ENCODE results near the gene TEX261.

TEX261 gene

DNA sequence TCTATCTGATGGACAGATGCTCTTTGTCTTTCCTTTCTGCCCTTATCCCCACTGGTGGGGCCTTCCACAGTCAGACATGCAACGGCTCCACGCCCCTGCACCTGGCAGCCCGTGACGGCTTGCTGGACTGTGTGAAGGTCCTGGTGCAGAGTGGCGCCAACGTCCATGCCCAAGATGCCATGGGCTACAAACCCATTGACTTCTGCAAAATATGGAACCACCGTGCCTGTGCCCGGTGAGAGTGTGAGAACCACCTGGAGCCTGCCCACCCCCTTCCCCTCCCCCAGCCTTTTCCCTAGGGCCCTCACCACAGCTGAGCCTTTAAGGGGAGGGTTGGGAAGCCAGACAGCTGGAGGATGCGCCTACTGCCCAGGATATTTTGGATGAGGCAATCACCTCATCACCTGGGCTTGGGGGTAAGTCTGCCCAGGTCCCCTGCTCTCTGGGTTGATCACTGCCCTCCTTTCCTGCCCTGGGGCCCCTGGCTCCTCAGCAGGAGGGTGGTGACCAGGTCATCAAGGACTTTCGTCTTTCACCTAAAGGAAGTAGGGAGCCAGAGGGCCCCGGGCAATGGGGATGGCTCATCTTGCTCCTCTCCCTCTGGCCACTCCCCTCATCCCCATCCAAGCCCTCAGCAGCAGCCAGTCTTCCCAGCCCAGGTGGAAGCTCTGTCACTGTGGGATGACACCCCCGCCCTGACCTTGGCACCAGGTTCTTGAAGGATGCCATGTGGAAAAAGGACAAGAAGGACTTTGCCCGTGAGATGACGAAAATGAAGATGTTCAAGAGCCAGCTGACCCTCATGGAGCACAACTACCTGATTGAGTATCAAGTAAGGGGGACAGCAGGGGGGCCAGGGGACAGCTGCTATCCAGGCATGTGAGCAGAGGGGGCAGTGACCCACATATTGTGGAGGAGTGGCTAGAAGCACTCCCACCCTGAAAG, 12.5 kb downstream of the TEX261 start:
- DNase-seq (ENCODE audit: low read depth in 2 of 2) = no peak

GRCh38 chr2:70981421-70981820, 13.3 kb downstream of the TEX261 start:
- no peak for DNase-seq (ENCODE audit: low read depth in 2 of 2)

- no peak for DNase-seq (ENCODE audit: low read depth in 2 of 2)
These were observed 15.0 kb downstream of the TEX261 start for GRCh38 chr2:70979626-70980025.

DNA sequence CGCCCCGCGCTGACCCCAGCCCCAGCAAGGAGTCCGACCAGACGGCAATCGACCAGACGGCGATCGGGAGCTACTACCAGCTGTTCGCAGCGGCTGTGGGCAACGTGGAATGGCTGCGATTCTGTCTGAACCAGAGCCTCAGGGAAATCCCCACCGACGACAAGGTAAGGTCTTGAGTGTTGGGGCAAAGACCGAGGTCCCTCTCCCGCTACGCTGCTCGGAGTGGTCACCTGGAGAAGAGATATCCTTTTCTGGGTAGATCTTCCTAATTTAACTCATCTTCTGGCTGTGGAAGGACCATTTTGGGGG, 15.5 kb downstream of the TEX261 start:
- no peak for DNase-seq (ENCODE audit: low read depth in 2 of 2)

- DNase-seq (ENCODE audit: low read depth in 2 of 2) = no peak
These were observed 16.1 kb downstream of the TEX261 start, which contains the start of gene ANKRD53 for GRCh38 chr2:70978341-70979179. TSS of gene ANKRD53 (plus strand) at chr2:70978630. CDS start at chr2:70978646, 16 bp downstream.

- DNase-seq (ENCODE audit: low read depth in 2 of 2) = no peak
These were observed 17.0 kb downstream of the TEX261 start for GRCh38 chr2:70977605-70978205.

DNA sequence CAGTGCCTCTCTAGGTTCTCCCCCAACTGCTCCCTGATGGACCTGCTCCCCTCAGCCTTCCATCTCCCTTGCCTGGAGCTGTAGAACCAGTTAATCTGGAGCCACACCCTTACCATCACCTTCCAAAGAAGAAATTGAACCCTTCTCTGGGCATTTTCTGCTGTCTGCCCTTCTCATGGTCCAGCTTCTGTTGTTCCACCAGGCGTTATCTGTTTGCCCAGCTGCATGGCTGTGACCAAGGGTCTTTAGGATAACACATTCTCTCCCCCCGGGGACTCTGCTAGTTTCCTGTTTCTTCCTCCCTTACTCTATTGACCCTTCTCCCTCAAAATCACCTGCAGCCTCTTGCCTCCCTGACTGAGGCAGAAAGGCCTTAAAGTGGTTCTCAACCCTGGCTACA, 19.4 kb downstream of the TEX261 start:
- no peak for DNase-seq (ENCODE audit: low read depth in 2 of 2)

DNA sequence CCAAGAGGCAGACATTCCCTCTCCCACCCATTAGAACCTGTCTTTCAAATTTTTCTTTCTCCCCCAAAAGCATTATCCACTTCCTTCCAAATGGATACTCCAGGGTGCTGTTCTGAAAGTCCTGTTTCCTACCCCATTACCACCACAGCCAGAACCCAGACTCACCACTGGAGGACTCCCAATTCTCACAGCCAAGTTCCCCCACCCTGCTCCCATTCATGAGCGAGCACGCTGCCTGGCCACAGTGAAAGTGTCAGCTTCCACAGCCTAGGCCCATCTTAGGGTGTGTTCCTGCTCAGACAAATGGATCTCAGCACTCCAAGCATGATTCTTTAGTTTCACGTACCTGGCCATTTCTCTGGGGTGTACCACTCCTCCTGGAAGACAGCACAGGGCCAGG, 20.1 kb downstream of the TEX261 start:
- DNase-seq (ENCODE audit: low read depth in 2 of 2) = no peak

- DNase-seq (ENCODE audit: low read depth in 2 of 2) = no peak
These were observed 27.5 kb downstream of the TEX261 start for GRCh38 chr2:70967189-70967588.

- DNase-seq (ENCODE audit: low read depth in 2 of 2) = no peak
These were observed 28.0 kb downstream of the TEX261 start for GRCh38 chr2:70966681-70967080.

DNA sequence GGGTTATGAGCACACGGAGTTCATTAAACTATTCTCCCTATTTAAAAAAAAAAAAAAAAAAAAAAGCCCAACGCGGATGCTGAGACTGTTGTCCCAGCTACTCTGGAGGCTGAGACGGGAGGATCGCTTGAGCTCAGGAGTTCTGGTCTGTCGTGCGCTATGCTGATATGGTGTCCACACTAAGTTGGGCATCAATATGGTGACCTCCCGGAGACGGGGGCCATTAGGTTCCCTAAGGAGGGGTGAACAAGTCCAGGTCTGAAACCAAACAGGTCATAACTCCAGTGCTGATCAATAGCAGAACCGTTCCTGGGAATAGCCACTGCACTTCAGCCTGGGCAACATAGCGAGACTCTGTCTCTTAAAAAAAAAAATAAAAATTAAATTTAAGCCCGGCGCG, 29.2 kb downstream of the TEX261 start:
- DNase-seq (ENCODE audit: low read depth in 2 of 2) = no peak

- DNase-seq (ENCODE audit: low read depth in 2 of 2) = peak; percentile 58 to 75
These were observed 29.9 kb downstream of the TEX261 start for GRCh38 chr2:70964596-70965386.

- DNase-seq (ENCODE audit: low read depth in 2 of 2) = no peak
These were observed 30.5 kb downstream of the TEX261 start for GRCh38 chr2:70964133-70964532.

DNA sequence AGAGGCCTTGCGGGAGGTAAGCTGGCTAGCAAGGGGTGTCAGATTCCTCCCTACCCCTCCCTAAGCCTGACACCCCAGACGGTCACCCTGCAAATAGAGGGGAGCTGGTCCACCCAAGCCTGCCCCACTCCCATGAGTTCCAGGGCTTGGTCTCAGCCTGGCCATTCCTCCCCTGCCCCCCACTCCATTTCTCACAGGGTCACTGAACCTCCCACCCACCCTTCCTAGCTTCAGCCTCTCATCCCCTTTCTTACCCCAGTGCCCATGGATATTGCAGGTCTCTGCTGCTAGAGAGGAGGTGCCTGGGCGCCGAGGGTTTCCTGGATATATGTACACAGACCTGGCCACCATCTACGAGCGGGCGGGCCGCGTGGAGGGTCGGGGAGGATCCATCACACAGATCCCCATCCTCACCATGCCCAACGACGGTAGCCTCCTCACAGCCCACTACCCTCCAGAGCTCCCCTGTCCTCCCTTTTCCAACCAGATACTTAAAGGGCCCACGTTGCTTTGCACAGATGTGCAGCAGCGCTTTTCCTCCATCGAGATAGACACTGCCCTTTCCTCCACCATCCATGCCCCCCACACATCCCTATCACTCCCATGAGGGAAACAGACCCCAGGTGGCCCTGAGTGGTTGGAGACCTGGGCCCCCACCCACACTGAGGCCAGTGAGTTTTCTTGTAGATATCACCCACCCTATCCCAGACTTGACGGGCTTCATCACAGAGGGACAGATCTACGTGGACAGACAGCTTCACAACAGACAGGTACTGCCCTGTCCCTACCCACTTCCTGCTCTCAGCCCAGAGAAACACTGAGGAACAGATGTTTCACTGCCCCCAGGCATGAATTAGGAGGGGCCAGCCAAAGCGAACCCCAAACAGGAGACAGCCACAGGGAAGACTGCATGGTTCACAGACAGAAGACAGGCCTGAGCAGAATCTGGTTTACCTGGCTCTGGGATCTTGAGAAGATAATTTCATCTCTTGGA, 31.5 kb downstream of the TEX261 start:
- no peak for DNase-seq (ENCODE audit: low read depth in 2 of 2)

DNA sequence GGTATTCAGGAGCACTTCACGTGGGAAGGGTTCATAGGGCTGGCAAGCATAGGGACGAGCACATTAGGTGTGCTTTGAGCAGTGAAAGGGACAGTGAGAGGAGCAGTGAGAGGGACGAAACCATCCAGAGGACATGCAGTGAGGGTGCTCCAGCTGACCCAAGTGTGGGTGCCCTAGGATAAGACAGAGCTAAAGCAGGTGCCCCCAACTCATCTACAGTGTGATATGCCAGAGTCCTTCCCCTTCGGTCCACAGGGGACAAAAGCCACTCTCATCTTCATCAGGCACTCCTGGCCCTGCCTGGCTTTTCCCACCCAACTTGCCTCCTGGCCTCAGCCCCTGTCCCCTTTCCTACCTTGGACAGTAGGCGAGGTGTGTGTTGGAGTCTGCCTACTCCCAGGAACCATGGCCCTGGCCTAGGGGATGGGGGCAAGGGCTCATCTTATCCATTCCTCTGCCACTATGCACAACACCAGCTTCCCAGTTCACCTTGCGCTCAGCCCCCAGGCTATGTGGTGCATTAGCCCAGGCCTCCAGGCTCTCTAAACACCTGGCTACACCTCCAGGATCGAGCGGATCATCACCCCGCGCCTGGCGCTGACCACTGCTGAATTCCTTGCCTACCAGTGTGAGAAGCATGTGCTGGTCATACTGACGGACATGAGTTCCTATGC, 32.3 kb downstream of the TEX261 start:
- no peak for DNase-seq (ENCODE audit: low read depth in 2 of 2)

GRCh38 chr2:70961648-70961994, 33.1 kb downstream of the TEX261 start:
- DNase-seq (ENCODE audit: low read depth in 2 of 2) = no peak

DNA sequence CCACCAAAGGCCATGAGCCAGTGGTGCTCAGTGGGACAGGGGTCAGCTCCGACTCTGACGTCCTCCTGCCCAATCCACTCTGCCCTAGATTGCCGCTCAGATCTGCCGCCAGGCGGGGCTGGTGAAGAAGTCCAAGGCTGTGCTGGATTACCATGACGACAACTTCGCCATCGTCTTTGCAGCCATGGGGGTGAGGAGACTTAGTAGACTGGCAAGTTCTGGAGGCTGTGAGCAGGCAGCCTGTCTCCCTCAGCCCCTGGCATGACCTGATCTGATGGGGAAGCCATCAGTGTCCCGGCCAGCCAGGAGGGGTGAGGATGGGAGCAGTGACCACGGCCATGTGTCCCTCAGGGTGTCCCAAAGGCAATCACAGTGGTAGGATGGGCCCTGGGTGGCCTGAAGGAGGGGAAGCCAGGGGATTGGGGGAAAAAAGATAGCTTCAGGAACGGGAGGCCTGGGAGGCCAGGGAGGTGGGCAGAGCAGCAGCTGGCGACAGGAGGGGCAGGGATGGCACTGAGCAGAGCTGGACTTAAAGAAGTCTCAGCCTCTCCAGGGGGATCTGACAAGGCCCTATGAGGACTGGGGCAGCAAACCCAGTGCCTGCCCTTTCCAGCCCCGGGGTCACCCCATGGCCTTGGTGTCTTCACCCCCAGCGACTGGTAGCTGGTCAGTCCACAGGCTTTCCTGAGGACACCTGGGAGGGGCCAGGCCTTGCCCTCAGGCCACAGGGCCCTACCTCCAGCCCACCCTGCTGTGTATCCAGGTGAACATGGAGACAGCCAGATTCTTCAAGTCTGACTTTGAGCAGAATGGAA, 33.6 kb downstream of the TEX261 start:
- DNase-seq (ENCODE audit: low read depth in 2 of 2) = no peak

GRCh38 chr2:70959851-70960832, 34.5 kb downstream of the TEX261 start:
- DNase-seq (ENCODE audit: low read depth in 2 of 2) = no peak
